Measurements from ENCODE around the gene FTCD.

Gene FTCD

GRCh38 chr21:46150491-46151121, 4.8 kb downstream of the FTCD start:
- Histone ChIP-seq H3K4me2 (ENCODE audit: insufficient read depth, low read length) (no peak overlapping the region), H3K9me3 (ENCODE audit: insufficient read depth, low read length, severe bottlenecking) (no peaks in the 10 kb centered on the region), H3K27me3 (ENCODE audit: insufficient read depth, low read length, poor library complexity) (no peaks in the 10 kb centered on the region), H4K20me1 (ENCODE audit: insufficient read depth, low read length) (no peaks in the 10 kb centered on the region), H3K4me1 (ENCODE audit: insufficient read depth, low read length) (no peaks in the 10 kb centered on the region), H2AFZ (ENCODE audit: low read depth, low read length) (no peak overlapping the region), H3K36me3 (ENCODE audit: insufficient read depth, low read length) (no peaks in the 10 kb centered on the region), H3K9ac (ENCODE audit: low read depth, low read length) (no peak overlapping the region), H3K79me2 (ENCODE audit: insufficient read depth, low read length) (no peaks in the 10 kb centered on the region), H3K27ac (ENCODE audit: low read length) (no peak overlapping the region), H3K4me3 (ENCODE audit: low read depth in 1 of 2, low read length in 2 of 2) (no peak overlapping the region)
- ATAC-seq (ENCODE audit: insufficient read depth, low read depth) (no peak), DNase-seq (no peak)
- no peak for TF ChIP-seq CTCF (IDR thresholded peaks at IDR 0.05; ENCODE audit: borderline replicate concordance, extremely low read depth, low read length, poor library complexity, severe bottlenecking)
- TF ChIP-seq EZH2 (IDR thresholded peaks at IDR 0.05; ENCODE audit: borderline replicate concordance, low read depth, low read length, severe bottlenecking) = no peak

- H3K27ac ChIP-seq (ENCODE audit: low read length) = no peak overlapping the region
- ATAC-seq (ENCODE audit: insufficient read depth, low read depth) = no peak
- no peaks in the 10 kb centered on the region for H3K79me2 ChIP-seq (ENCODE audit: insufficient read depth, low read length)
- H3K9ac ChIP-seq (ENCODE audit: low read depth, low read length) = no peak overlapping the region
- H2AFZ ChIP-seq (ENCODE audit: low read depth, low read length) = no peak overlapping the region
- no peaks in the 10 kb centered on the region for H3K4me1 ChIP-seq (ENCODE audit: insufficient read depth, low read length)
- H3K4me3 ChIP-seq (ENCODE audit: low read depth in 1 of 2, low read length in 2 of 2) = no peak overlapping the region
- no peaks in the 10 kb centered on the region for H3K27me3 ChIP-seq (ENCODE audit: insufficient read depth, low read length, poor library complexity)
- H3K9me3 ChIP-seq (ENCODE audit: insufficient read depth, low read length, severe bottlenecking) = no peaks in the 10 kb centered on the region
- H3K4me2 ChIP-seq (ENCODE audit: insufficient read depth, low read length) = no peak overlapping the region
- DNase-seq = no peak
- H4K20me1 ChIP-seq (ENCODE audit: insufficient read depth, low read length) = no peaks in the 10 kb centered on the region
- TF ChIP-seq EZH2 (IDR thresholded peaks at IDR 0.05; ENCODE audit: borderline replicate concordance, low read depth, low read length, severe bottlenecking) = no peak
- no peak for TF ChIP-seq CTCF (IDR thresholded peaks at IDR 0.05; ENCODE audit: borderline replicate concordance, extremely low read depth, low read length, poor library complexity, severe bottlenecking)
- no peaks in the 10 kb centered on the region for H3K36me3 ChIP-seq (ENCODE audit: insufficient read depth, low read length)
Observed at GRCh38 chr21:46150073-46150472, 5.3 kb downstream of the FTCD start.

- no peaks in the 10 kb centered on the region for H3K79me2 ChIP-seq (ENCODE audit: insufficient read depth, low read length)
- no peaks in the 10 kb centered on the region for H3K4me1 ChIP-seq (ENCODE audit: insufficient read depth, low read length)
- no peaks in the 10 kb centered on the region for H3K9me3 ChIP-seq (ENCODE audit: insufficient read depth, low read length, severe bottlenecking)
- DNase-seq (no peak), ATAC-seq (ENCODE audit: insufficient read depth, low read depth) (no peak)
- no peaks in the 10 kb centered on the region for H4K20me1 ChIP-seq (ENCODE audit: insufficient read depth, low read length)
- H3K4me2 ChIP-seq (ENCODE audit: insufficient read depth, low read length) = no peak overlapping the region
- no peaks in the 10 kb centered on the region for H3K27me3 ChIP-seq (ENCODE audit: insufficient read depth, low read length, poor library complexity)
- H3K4me3 ChIP-seq (ENCODE audit: low read depth in 1 of 2, low read length in 2 of 2) = no peak overlapping the region
- H3K9ac ChIP-seq (ENCODE audit: low read depth, low read length) = no peak overlapping the region
- no peaks in the 10 kb centered on the region for H3K36me3 ChIP-seq (ENCODE audit: insufficient read depth, low read length)
- no peak for TF ChIP-seq CTCF (IDR thresholded peaks at IDR 0.05; ENCODE audit: borderline replicate concordance, extremely low read depth, low read length, poor library complexity, severe bottlenecking)
- no peak for TF ChIP-seq EZH2 (IDR thresholded peaks at IDR 0.05; ENCODE audit: borderline replicate concordance, low read depth, low read length, severe bottlenecking)
- H3K27ac ChIP-seq (ENCODE audit: low read length) = no peak overlapping the region
- H2AFZ ChIP-seq (ENCODE audit: low read depth, low read length) = no peak overlapping the region
Observed at GRCh38 chr21:46149205-46149901, 6.0 kb downstream of the FTCD start.

Measured in DND-41 (cell line).